Activated naive CD4-positive, alpha-beta T cell treated with anti-CD3 and anti-CD28 coated beads for 36 hours (primary cell): ENCODE data around the gene SMCHD1. TPM values are rescaled to one million over a fixed set of nuclear protein-coding genes. Genes with fewer than 3 reads are reported as not detected.
"Not testable (repeated sequence)": the region's sequence is repeated elsewhere in the genome, so short reads cannot be mapped to it uniquely, and the experiment has no call there.

Source experiments
- CTCF ChIA-PET: fragments of 350-600 bp; sonication (Branson Sonifier 250); formaldehyde crosslinking; loops from one replicate; lab custom pipeline; 2021; ENCODE audit warnings: antibody characterized with exemption; lab: Charles Lee
- DNase-seq: peaks from one replicate; pipeline ENCODE4 v3.0.0-alpha.2; 2020
- H3K27ac Mint-ChIP-seq: one replicate; pipeline ENCODE4 v1.8.0; 2021; ENCODE audit warnings: mild to moderate bottlenecking, mixed read lengths
- H3K27me3 Mint-ChIP-seq: one replicate; pipeline ENCODE4 v1.8.0; 2021; ENCODE audit warnings: low read depth, mixed read lengths
- H3K36me3 Mint-ChIP-seq: one replicate; pipeline ENCODE4 v1.8.0; 2021; ENCODE audit warnings: low read depth, mixed read lengths
- H3K4me1 Mint-ChIP-seq: one replicate; pipeline ENCODE4 v1.8.0; 2021; ENCODE audit warnings: low read depth, mixed read lengths
- H3K4me3 Mint-ChIP-seq: one replicate; pipeline ENCODE4 v1.8.0; 2021; ENCODE audit warnings: mild to moderate bottlenecking, moderate library complexity, mixed read lengths
- H3K9me3 Mint-ChIP-seq: one replicate; pipeline ENCODE4 v1.8.0; 2021; ENCODE audit warnings: mixed read lengths
- intact Hi-C: fragments of 100-400 bp; cut with micrococcal nuclease; formaldehyde crosslinking; loops from one replicate; pipeline ENCODE4 v1.15.1; 2023
- total RNA-seq, 2 experiments: library from RNA; stranded (reverse); gene quantifications; one replicate each; pipeline ENCODE4 v1.2.3, GENCODE V29; 2021

The SMCHD1 gene
- total RNA-seq, 2 experiments from 2014 or later: 91.3 to 91.5 TPM

- Mint-ChIP-seq H3K27ac (no peak overlapping the region), H3K4me1 (no peaks in the 10 kb centered on the region), H3K9me3 (peaks cover 2% of the 10 kb centered on the region), H3K27me3 (no peaks in the 10 kb centered on the region), H3K36me3 (no peaks in the 10 kb centered on the region), H3K4me3 (no peak overlapping the region)
- CTCF ChIA-PET: no interaction called here
- intact Hi-C loops: no loop called here
- DNase-seq: no peak
Observed at GRCh38 chr18:2825613-2826175, 170.2 kb downstream of the SMCHD1 start.

- Mint-ChIP-seq H3K27ac (no peak overlapping the region), H3K9me3 (peaks cover 2% of the 10 kb centered on the region), H3K4me1 (no peaks in the 10 kb centered on the region), H3K4me3 (no peak overlapping the region), H3K27me3 (no peaks in the 10 kb centered on the region), H3K36me3 (no peaks in the 10 kb centered on the region)
- intact Hi-C loops: no loop called here
- CTCF ChIA-PET: no interaction called here
- no peak for DNase-seq
Observed at GRCh38 chr18:2826581-2826980, 171.1 kb downstream of the SMCHD1 start.

DNA sequence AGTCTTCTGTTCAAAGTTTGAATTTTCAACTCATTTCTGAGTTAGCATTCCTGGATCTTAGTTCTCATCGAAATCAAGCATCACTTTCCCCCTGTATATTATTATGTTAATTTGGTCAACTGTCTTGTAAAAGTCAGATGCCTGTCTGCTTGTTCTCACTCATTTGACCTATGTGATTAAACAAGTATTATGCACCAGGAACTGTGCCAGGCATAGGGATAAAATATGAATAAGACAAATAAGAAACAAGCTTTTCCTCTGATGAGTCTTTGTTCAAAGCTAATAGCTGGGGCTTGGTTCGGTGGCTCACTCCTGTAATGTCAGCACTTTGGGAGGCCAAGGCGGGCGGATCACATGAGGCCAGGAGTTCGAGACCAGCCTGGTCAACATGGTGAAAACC is 171.5 kb downstream of the SMCHD1 start:
- H3K9me3 Mint-ChIP-seq: peaks cover 2% of the 10 kb centered on the region
- no peak overlapping the region for H3K4me3 Mint-ChIP-seq
- H3K27ac Mint-ChIP-seq: no peak overlapping the region
- CTCF ChIA-PET: interaction anchor here (0.6 to 0.8 kb wide), 2 partner anchors 345 to 353 kb away, joined by 3 read pairs; no protein-coding TSS in a partner anchor
- no peaks in the 10 kb centered on the region for H3K36me3 Mint-ChIP-seq
- no peaks in the 10 kb centered on the region for H3K27me3 Mint-ChIP-seq
- no peak for DNase-seq
- intact Hi-C loops: no loop called here
- no peaks in the 10 kb centered on the region for H3K4me1 Mint-ChIP-seq

DNA sequence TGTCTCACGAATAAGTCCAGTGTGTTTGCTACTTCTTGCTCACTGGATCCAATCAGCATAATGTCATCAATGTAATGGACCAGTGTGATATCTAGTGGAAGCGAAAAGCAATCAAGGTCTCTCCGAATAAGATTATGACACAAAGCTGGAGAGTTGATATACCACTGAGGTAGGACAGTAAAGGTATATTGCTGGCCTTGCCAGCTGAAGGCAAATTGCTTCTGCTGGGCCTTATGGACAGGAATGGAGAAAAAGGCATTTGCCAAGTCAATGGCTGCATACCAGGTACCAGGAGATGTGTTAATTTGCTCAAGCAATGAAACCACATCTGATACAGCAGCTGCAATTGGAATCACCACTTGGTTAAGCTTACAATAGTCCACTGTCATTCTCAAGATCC is 180.6 kb downstream of the SMCHD1 start:
- H3K4me1 Mint-ChIP-seq, H3K27me3 Mint-ChIP-seq, H3K27ac Mint-ChIP-seq, intact Hi-C loops, DNase-seq, H3K4me3 Mint-ChIP-seq, H3K36me3 Mint-ChIP-seq: not testable (repeated sequence)
- peaks cover 17% of the 10 kb centered on the region for H3K9me3 Mint-ChIP-seq
- CTCF ChIA-PET: interaction anchor here (0.6 kb wide), 1 partner anchor 406 kb away, joined by 7 read pairs; no protein-coding TSS in a partner anchor

GRCh38 chr18:2837290-2837689 is 181.8 kb downstream of the SMCHD1 start:
- DNase-seq, H3K4me1 Mint-ChIP-seq, H3K4me3 Mint-ChIP-seq, H3K36me3 Mint-ChIP-seq, H3K27ac Mint-ChIP-seq, intact Hi-C loops, H3K27me3 Mint-ChIP-seq, CTCF ChIA-PET: not testable (repeated sequence)
- peaks cover 17% of the 10 kb centered on the region for H3K9me3 Mint-ChIP-seq

GRCh38 chr18:2839202-2839601 is 183.7 kb downstream of the SMCHD1 start:
- Mint-ChIP-seq H3K27ac (no peak overlapping the region), H3K4me1 (no peaks in the 10 kb centered on the region), H3K9me3 (peaks cover 17% of the 10 kb centered on the region), H3K4me3 (no peak overlapping the region), H3K27me3 (no peaks in the 10 kb centered on the region), H3K36me3 (no peaks in the 10 kb centered on the region)
- CTCF ChIA-PET: no interaction called here
- intact Hi-C loops: no loop called here
- no peak for DNase-seq

DNA sequence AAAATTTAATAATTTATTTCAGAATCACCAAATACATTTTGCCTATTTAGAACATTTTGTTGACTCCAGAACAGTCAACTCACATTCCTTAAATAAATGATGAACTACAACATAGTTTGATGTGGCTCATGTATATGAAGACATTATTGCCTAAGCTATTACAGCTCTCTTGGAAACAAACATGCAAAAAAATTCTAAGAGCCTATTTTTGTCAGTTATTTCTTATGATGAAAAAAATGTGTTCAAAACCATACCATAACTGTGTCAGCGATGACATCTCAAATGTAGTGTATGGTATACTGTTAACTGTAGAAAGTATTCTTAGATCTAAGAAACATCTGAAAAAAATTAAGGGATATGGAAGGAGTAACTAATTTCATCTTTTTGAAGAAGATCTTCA is 185.0 kb downstream of the SMCHD1 start:
- peaks cover 17% of the 10 kb centered on the region for H3K9me3 Mint-ChIP-seq
- intact Hi-C loops: no loop called here
- H3K4me1 Mint-ChIP-seq: no peaks in the 10 kb centered on the region
- H3K27me3 Mint-ChIP-seq: peaks cover 2% of the 10 kb centered on the region
- H3K36me3 Mint-ChIP-seq: no peaks in the 10 kb centered on the region
- no peak overlapping the region for H3K27ac Mint-ChIP-seq
- CTCF ChIA-PET: no interaction called here
- no peak for DNase-seq
- no peak overlapping the region for H3K4me3 Mint-ChIP-seq

GRCh38 chr18:2843146-2843545 is 187.6 kb downstream of the SMCHD1 start:
- Mint-ChIP-seq H3K27me3 (peaks cover 11% of the 10 kb centered on the region), H3K9me3 (peaks cover 7% of the 10 kb centered on the region), H3K27ac (no peak overlapping the region), H3K4me1 (peaks cover 8% of the 10 kb centered on the region), H3K4me3 (no peak overlapping the region), H3K36me3 (no peaks in the 10 kb centered on the region)
- CTCF ChIA-PET: no interaction called here
- intact Hi-C loops: no loop called here
- no peak for DNase-seq

GRCh38 chr18:2845172-2845571 is 189.6 kb downstream of the SMCHD1 start:
- H3K36me3 Mint-ChIP-seq: no peaks in the 10 kb centered on the region
- CTCF ChIA-PET: interaction anchor here (0.7 kb wide), 1 partner anchor 586 kb away, joined by 3 read pairs; no protein-coding TSS in a partner anchor
- no peak for DNase-seq
- H3K9me3 Mint-ChIP-seq: no peaks in the 10 kb centered on the region
- peaks cover 14% of the 10 kb centered on the region for H3K4me1 Mint-ChIP-seq
- intact Hi-C loops: loop anchor here (5.0 kb wide), 5 partner anchors 47 to 282 kb away; partner anchors contain the start of genes METTL4 and NDC80
- no peak overlapping the region for H3K4me3 Mint-ChIP-seq
- peaks cover 27% of the 10 kb centered on the region for H3K27me3 Mint-ChIP-seq
- H3K27ac Mint-ChIP-seq: no peak overlapping the region

DNA sequence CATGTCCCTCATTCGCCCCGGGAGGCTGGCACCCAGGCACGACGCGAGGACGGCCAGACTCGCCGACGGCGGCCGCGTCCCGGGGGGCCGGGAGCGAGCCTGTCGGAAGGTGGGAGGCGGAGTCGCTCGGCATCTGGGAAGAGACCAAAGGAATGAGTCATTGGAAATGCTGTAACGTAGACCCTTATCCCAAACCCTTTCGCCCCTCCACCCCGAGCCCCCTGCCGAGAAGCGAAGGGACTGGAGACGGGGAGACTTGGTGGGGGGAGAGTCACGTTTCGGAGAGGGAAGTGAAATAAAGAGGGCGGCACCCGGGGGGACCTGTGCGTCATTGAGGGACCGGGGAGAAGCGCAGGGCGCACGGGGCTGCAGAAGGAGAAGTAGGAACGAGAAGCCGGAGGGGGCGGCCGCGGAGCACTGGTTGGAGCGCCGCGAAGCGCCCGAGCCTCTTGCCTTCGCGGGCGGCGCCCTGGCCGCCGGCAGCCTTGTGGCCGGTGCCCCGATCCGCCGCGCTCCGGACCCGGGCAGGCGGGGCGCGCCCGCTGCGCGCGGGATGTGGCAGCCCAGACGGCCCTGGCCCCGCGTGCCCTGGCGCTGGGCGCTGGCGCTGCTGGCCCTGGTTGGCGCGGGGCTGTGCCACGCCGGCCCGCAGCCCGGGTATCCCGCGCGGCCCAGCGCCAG is 191.2 kb downstream of the SMCHD1 start, which contains the start of gene EMILIN2:
Gene EMILIN2 (plus strand): TSS at position 371 of the 681 bp plus-strand sequence. CDS start 183 bp downstream, at position 554.
- H3K4me3 Mint-ChIP-seq: peak within 1 kb of the TSS; percentile 83
- no peaks in the 10 kb centered on the region for H3K36me3 Mint-ChIP-seq
- peaks cover 18% of the 10 kb centered on the region for H3K4me1 Mint-ChIP-seq
- CTCF ChIA-PET: no interaction called here
- intact Hi-C loops: loop anchor here (1.0 to 5.0 kb wide), 8 partner anchors 46 to 400 kb away; partner anchors contain the start of genes METTL4 and NDC80
- H3K27ac Mint-ChIP-seq: peak within 1 kb of the TSS; percentile 61
- no peaks in the 10 kb centered on the region for H3K9me3 Mint-ChIP-seq
- H3K27me3 Mint-ChIP-seq: peaks cover 31% of the 10 kb centered on the region
- peak; percentile 64 for DNase-seq

GRCh38 chr18:2847317-2848246 is 192.1 kb downstream of the SMCHD1 start:
- intact Hi-C loops: loop anchor here (1.0 to 5.0 kb wide), 7 partner anchors 45 to 399 kb away; partner anchors contain the start of genes METTL4 and NDC80
- no peak overlapping the region for H3K27ac Mint-ChIP-seq
- H3K36me3 Mint-ChIP-seq: no peaks in the 10 kb centered on the region
- peaks cover 31% of the 10 kb centered on the region for H3K27me3 Mint-ChIP-seq
- H3K9me3 Mint-ChIP-seq: no peaks in the 10 kb centered on the region
- H3K4me3 Mint-ChIP-seq: peak overlapping the region; percentile 83
- peak; percentile 56 for DNase-seq
- H3K4me1 Mint-ChIP-seq: peaks cover 18% of the 10 kb centered on the region
- CTCF ChIA-PET: interaction anchor here (0.7 kb wide), 1 partner anchor 399 kb away, joined by 3 read pairs; no protein-coding TSS in a partner anchor
